ENCODE results near the gene GLYR1. TPM values are rescaled to one million over a fixed set of nuclear protein-coding genes. Genes with fewer than 3 reads are reported as not detected.

GLYR1 gene
- total and polyA plus RNA-seq, 10 of the 15 experiments (the other 5 are each of a cell fraction or from before 2014, with no cell fraction given), result 7.3 to 90.2 (median 57.2) TPM

DNA sequence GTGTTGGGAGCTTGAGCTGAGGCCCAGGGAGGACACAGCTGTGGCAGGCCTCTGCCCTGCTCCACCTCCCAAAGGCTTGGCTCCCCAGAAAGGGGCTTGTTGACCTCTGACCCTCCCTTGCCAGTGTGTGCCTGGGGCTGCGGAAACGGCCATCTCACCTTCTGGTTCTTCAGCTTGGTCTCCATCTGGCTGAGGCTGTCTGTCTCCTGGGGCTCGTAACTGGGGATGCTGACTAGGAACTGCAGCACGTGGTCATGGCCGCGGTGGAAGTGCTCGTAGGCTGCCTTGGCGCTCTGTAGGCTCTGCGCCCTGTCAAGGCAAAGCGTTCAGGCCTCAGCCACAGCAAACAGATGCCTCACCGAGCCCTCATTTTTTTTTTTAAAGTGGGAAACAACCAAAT, 42.9 kb upstream of the GLYR1 start:
- RAD21 ChIA-PET (ENCODE audit: unreplicated experiment), result no interaction called here
- H3K79me2 ChIP-seq (ENCODE audit: control insufficient read depth, insufficient read depth, low read length), result no peaks in the 10 kb centered on the region
- in situ Hi-C loops (cut with MboI), result no loop called here
- intact Hi-C loops (cut with micrococcal nuclease; ENCODE audit: unreplicated experiment), result no loop called here
- H3K27me3 ChIP-seq (replicated peaks in 1 of 2; ENCODE audit: control insufficient read depth in 2 of 2, insufficient read depth in 2 of 2, low read length in 1 of 2), result no peaks in the 10 kb centered on the region
- H3K4me2 ChIP-seq (ENCODE audit: control insufficient read depth, insufficient read depth), result no peak overlapping the region
- POLR2A ChIA-PET, result no interaction called here
- H3K36me3 ChIP-seq (ENCODE audit: control insufficient read depth in 2 of 2, insufficient read depth in 2 of 2, low read length in 1 of 2), result peaks cover 0 to 2% of the 10 kb centered on the region in 2 experiments; a peak in 2 of 4 replicates
- CTCF ChIA-PET, result no interaction called here
- WGBS (ENCODE audit: insufficient coverage, insufficient replicate concordance, low lambda C conversion rate, missing lambda C conversion rate), result 79% methylated on average over 11 of the region's 11 CpGs
- ATAC-seq, result no peak
- no peak for DNase-seq (ENCODE audit: low read depth, low spot score)
- no TSS peak for BruUV-seq (replicated peaks)
- H3K9ac ChIP-seq (ENCODE audit: control insufficient read depth, insufficient read depth, low read length), result no peak overlapping the region
- no peak overlapping the region for H3K27ac ChIP-seq (ENCODE audit: control insufficient read depth, insufficient read depth)
- SMC1A ChIA-PET (ENCODE audit: uncharacterized antibody, unreplicated experiment), result no interaction called here
- no peaks in the 10 kb centered on the region for H3K9me3 ChIP-seq (replicated peaks; ENCODE audit: control insufficient read depth, insufficient read depth, low read length)
- H3K4me3 ChIP-seq, result no peak overlapping the region
- H3K4me1 ChIP-seq (ENCODE audit: control insufficient read depth, insufficient read depth, low read length), result no peaks in the 10 kb centered on the region
- no peaks in the 10 kb centered on the region for H4K20me1 ChIP-seq (ENCODE audit: control insufficient read depth, insufficient read depth)
- no peak overlapping the region for H2AFZ ChIP-seq (ENCODE audit: control insufficient read depth, low read depth, low read length)
- FAIRE-seq, result no peak
- no peak for TF ChIP-seq MTA3 (IDR thresholded peaks at IDR 0.05; ENCODE audit: borderline replicate concordance, low read length)
- no peak for TF ChIP-seq PML (IDR thresholded peaks at IDR 0.05; ENCODE audit: low read length)
- TF ChIP-seq, protein P1, sequence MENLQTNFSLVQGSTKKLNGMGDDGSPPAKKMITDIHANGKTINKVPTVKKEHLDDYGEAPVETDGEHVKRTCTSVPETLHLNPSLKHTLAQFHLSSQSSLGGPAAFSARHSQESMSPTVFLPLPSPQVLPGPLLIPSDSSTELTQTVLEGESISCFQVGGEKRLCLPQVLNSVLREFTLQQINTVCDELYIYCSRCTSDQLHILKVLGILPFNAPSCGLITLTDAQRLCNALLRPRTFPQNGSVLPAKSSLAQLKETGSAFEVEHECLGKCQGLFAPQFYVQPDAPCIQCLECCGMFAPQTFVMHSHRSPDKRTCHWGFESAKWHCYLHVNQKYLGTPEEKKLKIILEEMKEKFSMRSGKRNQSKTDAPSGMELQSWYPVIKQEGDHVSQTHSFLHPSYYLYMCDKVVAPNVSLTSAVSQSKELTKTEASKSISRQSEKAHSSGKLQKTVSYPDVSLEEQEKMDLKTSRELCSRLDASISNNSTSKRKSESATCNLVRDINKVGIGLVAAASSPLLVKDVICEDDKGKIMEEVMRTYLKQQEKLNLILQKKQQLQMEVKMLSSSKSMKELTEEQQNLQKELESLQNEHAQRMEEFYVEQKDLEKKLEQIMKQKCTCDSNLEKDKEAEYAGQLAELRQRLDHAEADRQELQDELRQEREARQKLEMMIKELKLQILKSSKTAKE (IDR thresholded peaks at IDR 0.05; ENCODE audit: low read depth, poor library complexity, severe bottlenecking), result no peak
- TF ChIP-seq, protein P2, sequence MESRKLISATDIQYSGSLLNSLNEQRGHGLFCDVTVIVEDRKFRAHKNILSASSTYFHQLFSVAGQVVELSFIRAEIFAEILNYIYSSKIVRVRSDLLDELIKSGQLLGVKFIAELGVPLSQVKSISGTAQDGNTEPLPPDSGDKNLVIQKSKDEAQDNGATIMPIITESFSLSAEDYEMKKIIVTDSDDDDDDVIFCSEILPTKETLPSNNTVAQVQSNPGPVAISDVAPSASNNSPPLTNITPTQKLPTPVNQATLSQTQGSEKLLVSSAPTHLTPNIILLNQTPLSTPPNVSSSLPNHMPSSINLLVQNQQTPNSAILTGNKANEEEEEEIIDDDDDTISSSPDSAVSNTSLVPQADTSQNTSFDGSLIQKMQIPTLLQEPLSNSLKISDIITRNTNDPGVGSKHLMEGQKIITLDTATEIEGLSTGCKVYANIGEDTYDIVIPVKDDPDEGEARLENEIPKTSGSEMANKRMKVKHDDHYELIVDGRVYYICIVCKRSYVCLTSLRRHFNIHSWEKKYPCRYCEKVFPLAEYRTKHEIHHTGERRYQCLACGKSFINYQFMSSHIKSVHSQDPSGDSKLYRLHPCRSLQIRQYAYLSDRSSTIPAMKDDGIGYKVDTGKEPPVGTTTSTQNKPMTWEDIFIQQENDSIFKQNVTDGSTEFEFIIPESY (IDR thresholded peaks at IDR 0.05), result no peak
- no peak for TF ChIP-seq NFYA (IDR thresholded peaks at IDR 0.05; ENCODE audit: borderline replicate concordance, low read depth, low read length)
- no peak for TF ChIP-seq NR2C2 (IDR thresholded peaks at IDR 0.05; ENCODE audit: borderline replicate concordance, control insufficient read depth, insufficient read length, low read depth)
- TF ChIP-seq MTA2 (IDR thresholded peaks at IDR 0.05; ENCODE audit: low read depth), result no peak
- no peak for TF ChIP-seq MEF2B (IDR thresholded peaks at IDR 0.05; ENCODE audit: partially characterized antibody, poor library complexity, severe bottlenecking)
- no peak for TF ChIP-seq ESRRA (IDR thresholded peaks at IDR 0.05; ENCODE audit: low read length)
- no peak for TF ChIP-seq TBL1XR1 (IDR thresholded peaks at IDR 0.05; ENCODE audit: low read depth, low read length)
- TF ChIP-seq, protein P3, sequence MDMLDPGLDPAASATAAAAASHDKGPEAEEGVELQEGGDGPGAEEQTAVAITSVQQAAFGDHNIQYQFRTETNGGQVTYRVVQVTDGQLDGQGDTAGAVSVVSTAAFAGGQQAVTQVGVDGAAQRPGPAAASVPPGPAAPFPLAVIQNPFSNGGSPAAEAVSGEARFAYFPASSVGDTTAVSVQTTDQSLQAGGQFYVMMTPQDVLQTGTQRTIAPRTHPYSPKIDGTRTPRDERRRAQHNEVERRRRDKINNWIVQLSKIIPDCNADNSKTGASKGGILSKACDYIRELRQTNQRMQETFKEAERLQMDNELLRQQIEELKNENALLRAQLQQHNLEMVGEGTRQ (IDR thresholded peaks at IDR 0.05; ENCODE audit: borderline replicate concordance, low read depth, low read length), result no peak
- TF ChIP-seq TCF3 (IDR thresholded peaks at IDR 0.05; ENCODE audit: borderline replicate concordance, insufficient read depth, low read depth, low read length), result no peak
- no peak for TF ChIP-seq MYC (IDR thresholded peaks at IDR 0.05; ENCODE audit: insufficient read depth, insufficient read length, insufficient replicate concordance, low read length, severe bottlenecking)
- TF ChIP-seq EP300 (IDR thresholded peaks at IDR 0.05; ENCODE audit: borderline replicate concordance in 1 of 2, control insufficient read depth in 1 of 2, low read depth in 2 of 2, low read length in 2 of 2), result no peak
- no peak for TF ChIP-seq BHLHE40 (IDR thresholded peaks at IDR 0.05; ENCODE audit: borderline replicate concordance in 1 of 2, low read depth in 2 of 2, low read length in 1 of 2)
- TF ChIP-seq, protein P4, sequence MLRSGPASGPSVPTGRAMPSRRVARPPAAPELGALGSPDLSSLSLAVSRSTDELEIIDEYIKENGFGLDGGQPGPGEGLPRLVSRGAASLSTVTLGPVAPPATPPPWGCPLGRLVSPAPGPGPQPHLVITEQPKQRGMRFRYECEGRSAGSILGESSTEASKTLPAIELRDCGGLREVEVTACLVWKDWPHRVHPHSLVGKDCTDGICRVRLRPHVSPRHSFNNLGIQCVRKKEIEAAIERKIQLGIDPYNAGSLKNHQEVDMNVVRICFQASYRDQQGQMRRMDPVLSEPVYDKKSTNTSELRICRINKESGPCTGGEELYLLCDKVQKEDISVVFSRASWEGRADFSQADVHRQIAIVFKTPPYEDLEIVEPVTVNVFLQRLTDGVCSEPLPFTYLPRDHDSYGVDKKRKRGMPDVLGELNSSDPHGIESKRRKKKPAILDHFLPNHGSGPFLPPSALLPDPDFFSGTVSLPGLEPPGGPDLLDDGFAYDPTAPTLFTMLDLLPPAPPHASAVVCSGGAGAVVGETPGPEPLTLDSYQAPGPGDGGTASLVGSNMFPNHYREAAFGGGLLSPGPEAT (IDR thresholded peaks at IDR 0.05; ENCODE audit: low read depth), result no peak
- no peak for TF ChIP-seq RAD51 (IDR thresholded peaks at IDR 0.05)
- no peak for TF ChIP-seq MXI1 (IDR thresholded peaks at IDR 0.05; ENCODE audit: low read depth, low read length)
